GM18526 (cell line): Measurements from ENCODE around the gene DES.

Experiments used
- POLR2A ChIP-seq: IDR thresholded peaks from 3 replicates; pipeline ENCODE4 v1.6.1; 2011; ENCODE audit not compliant: insufficient read length; ENCODE audit errors: extremely low read depth

The DES gene

DNA sequence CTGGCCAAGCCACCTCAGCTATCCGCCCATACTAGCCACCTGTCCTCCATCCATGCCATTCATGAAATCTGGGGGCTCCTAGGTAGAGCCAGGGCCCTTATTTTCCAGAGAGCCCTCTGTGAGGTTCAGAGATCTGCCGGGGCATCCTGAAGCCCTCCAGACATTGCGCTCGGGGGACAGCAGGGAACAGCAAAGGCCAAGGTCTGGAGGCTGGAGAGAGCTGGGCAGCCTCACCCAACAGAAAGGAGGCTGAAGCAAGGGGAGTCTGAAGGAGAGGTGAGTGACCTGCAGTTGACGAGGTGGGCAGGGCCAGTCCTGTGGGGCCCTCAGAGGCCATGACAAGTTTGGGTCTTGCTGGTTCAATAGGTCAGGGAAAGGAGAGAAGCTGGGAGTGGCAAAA lies 8.6 kb upstream of the DES start:
- TF ChIP-seq POLR2A = no peak

DNA sequence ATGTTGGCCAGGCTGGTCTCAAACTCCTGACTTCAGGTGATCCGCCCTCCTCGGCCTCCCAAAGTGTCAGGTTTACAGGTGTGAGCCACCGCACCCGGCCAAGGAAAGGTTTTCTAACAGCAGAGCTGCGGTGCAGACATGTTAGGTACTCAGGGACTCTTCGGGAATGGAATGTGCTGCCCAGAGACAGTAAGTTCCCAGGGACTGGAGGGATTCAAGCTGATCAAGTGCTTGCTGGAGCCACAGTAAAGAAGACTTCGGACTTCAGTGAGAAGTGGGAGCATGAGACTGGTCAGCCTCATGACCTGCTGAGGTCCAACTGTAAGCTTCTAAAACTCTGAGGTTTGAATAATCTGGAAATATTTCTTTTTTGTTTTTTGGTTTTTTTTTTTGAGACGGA lies 7.8 kb upstream of the DES start:
- no peak for TF ChIP-seq POLR2A

DNA sequence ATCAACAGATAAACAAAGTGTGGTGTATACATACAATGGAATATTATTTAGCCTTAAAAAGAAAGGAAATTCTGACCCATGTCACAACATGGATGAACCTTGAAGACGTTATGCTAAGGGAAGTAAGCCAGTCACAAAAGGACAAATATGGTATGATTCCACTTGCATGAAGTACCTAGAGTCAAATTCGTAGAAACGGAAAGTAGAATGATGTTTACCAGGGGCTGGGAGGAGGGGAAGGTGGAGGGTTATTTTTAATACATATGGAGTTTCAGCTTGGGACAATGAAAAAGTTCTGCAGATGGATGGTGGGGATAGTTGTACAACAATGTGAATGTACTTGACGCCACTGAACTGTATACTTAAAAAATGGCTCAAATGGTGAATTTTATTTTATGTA lies 3.3 kb upstream of the DES start:
- TF ChIP-seq POLR2A = no peak

DNA sequence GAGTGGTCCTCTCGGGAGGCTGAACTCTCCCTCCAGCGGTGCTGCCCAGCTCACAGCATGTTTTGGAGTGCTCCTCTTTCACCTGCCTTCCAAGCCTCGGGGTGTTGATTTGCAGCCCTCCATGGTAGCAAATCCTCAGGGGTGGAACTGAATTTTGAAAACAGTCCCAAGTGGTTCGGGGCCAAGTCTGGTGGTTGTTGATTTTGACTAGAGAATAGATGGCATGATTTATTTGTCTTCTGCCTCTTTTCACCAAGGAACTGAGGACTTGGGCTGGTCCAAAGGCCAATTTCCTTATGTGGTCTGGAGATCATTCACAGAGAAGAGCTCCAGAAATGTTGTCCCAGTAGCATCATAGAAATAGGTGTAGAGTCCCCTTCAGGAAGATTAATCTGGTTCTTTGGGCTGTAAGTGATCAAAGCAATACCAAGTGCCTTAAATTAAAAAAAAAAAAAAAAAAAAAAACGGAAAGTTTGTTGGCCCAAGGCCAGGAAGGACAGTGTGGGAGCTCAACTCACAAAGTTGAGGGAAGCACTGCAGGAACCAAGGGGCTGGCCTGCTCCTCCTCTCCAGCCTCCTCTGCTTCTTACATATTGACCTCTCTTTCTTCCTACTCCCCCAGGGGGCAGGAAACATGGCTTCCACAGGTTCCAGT lies 2.5 kb upstream of the DES start:
- TF ChIP-seq POLR2A = no peak

DNA sequence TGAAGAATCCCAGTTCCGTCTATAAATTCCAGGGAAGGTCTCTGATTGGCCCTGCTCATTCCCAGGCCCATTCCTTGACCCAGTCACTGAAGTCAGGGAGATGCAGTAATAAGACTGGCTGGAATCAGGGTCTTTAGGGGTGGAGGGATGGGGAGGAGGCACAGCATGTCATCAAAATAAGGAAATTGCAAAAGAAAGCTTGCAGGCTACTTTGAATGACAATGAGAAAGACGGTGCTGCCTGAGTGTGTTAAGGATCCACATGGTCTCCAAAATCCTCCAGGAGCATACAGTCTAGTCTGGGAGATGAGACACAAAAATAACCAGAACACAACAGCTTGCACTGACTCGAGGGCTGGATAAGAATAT lies 2.0 kb upstream of the DES start:
- TF ChIP-seq POLR2A = no peak

DNA sequence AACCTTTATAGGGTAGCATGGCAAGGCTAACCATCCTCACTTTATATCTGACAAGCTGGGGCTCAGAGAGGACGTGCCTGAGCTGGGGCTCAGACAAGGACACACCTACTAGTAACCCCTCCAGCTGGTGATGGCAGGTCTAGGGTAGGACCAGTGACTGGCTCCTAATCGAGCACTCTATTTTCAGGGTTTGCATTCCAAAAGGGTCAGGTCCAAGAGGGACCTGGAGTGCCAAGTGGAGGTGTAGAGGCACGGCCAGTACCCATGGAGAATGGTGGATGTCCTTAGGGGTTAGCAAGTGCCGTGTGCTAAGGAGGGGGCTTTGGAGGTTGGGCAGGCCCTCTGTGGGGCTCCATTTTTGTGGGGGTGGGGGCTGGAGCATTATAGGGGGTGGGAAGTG lies 1.2 kb upstream of the DES start:
- TF ChIP-seq POLR2A = no peak

DNA sequence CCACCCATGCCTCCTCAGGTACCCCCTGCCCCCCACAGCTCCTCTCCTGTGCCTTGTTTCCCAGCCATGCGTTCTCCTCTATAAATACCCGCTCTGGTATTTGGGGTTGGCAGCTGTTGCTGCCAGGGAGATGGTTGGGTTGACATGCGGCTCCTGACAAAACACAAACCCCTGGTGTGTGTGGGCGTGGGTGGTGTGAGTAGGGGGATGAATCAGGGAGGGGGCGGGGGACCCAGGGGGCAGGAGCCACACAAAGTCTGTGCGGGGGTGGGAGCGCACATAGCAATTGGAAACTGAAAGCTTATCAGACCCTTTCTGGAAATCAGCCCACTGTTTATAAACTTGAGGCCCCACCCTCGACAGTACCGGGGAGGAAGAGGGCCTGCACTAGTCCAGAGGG lies 803 bp upstream of the DES start:
- no peak for TF ChIP-seq POLR2A

DNA sequence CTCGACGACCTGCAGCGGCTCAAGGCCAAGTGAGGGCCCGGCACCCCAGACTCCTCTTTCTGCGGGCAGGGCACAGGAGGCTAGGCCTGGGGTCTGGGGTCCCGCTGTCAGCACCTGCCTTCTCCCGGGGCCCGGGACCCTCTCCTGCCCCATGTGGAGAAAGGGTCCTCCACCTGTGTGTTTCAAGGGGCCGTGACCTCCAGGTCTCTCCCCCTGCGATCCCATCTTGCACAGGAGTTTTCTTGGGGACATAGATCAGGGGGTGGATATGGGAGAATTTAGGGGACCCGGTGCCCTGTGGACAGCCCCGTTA lies 791 bp downstream of the DES start:
- TF ChIP-seq POLR2A = no peak

DNA sequence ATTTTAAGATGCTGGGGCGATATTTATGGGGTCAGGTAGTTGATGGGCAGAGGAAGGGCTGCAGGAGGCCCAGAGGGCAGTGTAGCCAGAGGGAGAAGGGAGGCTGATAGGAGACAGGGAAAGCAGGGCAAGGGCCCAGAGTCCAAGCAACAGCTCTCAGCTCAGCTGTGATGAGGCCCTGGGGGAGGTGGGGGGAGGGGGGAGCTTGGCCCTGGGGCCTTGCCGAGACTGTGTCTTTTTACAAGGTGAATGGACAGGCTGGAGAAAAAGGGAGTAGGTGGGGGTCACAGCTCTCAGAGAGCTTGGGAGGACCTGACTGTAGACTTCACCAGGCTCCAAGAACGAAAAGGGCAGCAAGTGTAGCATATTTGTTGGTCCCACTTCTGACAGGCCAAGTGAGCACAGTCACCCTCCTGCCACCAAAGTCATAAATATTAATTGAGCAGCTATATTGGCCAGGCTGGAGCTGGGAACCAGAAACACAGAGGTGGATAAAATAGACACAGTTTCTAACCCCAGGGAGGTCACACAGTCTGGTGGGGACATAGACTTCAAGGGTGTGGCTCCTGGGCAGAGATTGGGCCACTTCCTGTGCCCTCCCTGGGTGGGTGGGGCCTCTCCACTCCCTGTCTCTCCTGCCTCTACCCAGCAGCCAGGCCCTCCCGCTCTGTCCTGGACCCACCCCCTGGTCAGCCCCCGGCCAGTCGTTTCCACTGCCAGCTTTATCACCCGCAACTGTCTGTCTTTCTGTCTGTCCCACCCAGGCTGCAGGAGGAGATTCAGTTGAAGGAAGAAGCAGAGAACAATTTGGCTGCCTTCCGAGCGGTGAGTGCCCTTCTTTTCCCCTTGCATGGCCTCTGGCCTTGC lies 1.4 kb downstream of the DES start:
- no peak for TF ChIP-seq POLR2A

DNA sequence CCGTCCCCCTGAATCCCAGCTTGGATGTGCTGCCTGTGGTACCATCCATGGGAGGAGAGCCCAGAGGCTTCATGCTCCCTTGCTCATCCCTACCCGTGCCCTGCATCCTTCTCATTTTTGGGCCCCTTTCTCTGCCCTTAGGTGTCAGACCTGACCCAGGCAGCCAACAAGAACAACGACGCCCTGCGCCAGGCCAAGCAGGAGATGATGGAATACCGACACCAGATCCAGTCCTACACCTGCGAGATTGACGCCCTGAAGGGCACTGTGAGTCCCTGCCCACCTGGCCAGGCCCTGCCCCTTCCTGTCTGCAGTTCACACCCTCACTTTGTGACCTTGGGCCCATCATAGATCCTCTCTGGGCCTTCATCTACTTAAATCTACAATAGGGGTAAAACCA lies 2.5 kb downstream of the DES start:
- no peak for TF ChIP-seq POLR2A

DNA sequence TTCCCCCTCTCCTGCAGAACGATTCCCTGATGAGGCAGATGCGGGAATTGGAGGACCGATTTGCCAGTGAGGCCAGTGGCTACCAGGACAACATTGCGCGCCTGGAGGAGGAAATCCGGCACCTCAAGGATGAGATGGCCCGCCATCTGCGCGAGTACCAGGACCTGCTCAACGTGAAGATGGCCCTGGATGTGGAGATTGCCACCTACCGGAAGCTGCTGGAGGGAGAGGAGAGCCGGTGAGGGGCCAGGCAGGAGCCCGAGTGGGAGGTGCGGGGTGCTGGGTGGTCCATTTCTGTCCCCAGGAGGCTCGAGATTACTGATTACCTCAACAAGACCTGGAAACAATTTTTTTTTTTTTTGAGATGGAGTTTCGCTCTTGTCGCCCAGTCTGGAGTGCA lies 3.1 kb downstream of the DES start:
- no peak for TF ChIP-seq POLR2A

DNA sequence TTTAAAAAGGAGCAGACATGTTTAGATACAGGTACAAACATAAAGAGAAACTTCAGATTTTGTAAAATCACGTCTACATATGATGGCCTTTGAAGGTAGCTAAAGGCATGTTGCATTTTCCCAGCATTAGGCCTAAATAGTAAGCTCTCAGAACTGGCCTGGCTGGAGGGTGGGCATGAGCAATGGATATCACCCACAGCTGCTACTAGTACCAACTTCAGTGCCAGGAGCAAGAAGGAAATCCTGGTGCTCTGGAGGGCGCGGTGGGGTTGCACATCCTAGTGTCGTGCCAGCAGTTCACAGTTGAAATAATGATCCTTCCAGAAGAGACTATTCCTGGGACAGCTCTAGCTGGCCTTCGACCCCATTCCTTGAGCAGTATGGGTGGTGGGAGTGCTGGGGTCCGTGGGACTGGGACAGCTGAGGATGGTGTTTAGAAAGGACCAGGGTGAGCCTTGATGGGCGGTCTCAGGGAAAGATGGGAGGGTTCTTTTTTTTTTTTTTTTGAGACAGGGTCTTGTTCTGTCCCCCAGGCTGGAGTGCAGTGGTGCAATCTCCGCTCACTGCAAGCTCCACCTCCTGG lies 4.9 kb downstream of the DES start:
- TF ChIP-seq POLR2A = no peak

DNA sequence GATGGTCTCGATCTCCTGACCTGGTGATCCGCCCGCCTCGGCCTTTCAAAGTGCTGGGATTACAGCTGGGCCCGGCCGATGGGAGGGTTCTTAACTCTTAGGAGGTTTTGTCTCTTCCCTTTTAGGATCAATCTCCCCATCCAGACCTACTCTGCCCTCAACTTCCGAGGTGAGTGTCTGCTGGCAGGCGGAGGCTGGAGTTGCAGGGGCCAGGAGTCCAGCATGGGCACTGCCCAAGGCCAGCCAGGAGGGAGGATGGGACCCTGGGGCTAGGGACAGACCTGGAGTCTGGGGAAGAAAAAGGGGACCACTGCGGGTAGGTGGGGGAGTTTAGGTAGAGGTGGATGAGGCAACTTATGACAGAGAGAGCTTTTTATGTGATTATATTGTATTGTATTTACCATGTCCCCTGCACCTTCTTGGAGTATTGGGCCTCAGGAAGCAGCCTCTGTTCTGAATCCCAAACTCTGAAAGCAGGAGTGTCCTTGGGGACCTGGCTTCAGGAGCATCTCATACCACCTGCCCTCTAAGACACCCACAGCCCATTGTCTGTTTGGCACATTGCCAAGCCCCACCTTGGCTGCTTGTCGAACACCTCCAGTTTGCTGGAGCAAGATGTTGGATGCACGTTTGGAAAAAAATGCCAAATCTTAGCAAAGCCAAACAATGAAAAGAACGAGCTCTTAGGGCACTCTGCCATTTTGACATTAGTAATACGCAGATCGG lies 5.6 kb downstream of the DES start:
- TF ChIP-seq POLR2A = no peak

DNA sequence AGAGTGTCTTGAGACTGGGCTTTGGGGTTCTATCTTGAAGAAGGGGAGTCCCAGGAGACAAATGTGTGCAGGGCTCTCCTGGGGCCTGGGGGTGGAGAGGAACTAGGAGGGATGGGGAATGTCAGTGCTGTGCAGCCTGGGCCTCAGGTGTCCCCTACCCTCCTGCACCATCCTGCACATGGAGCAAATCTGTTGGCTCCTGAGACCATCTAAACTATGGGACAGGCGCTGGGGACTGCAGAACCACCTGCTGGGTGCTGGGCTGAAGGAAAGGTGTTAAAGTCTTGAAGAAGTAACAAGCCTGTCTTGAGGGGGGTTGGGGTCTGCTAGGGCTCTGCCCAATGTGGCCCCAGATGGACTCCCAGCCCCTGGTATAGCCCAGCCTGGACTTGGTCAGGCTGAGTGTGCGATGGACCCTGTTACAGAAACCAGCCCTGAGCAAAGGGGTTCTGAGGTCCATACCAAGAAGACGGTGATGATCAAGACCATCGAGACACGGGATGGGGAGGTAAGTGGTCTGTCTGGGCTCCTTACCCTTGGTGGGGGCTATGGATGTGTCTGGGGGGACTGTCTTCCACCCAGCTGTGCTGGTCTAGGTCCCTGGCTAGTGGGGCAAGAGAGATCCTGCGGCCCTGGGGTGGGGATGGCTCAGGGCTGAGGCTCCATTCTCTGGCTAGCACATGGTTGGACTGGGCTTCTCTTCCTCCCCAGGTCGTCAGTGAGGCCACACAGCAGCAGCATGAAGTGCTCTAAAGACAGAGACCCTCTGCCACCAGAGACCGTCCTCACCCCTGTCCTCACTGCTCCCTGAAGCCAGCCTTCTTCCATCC lies 7.3 kb downstream of the DES start:
- no peak for TF ChIP-seq POLR2A

DNA sequence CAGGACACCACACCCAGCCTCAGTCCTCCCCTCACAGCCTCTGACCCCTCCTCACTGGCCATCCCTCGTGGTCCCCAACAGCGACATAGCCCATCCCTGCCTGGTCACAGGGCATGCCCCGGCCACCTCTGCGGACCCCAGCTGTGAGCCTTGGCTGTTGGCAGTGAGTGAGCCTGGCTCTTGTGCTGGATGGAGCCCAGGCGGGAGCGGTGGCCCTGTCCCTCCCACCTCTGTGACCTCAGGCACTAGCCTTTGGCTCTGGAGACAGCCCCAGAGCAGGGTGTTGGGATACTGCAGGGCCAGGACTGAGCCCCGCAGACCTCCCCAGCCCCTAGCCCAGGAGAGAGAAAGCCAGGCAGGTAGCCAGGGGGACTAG lies 7.9 kb downstream of the DES start:
- TF ChIP-seq POLR2A = no peak
